GM19328 (cell line): ENCODE data around the gene ATAD3C.

Source experiments
- ATAC-seq: cut with Tn5 transposase; IDR thresholded peaks from one replicate; pipeline ENCODE4 v1.9.1; 2021; ENCODE audit warnings: mild to moderate bottlenecking, moderate library complexity; ENCODE audit not compliant: unreplicated experiment

ATAD3C gene

DNA sequence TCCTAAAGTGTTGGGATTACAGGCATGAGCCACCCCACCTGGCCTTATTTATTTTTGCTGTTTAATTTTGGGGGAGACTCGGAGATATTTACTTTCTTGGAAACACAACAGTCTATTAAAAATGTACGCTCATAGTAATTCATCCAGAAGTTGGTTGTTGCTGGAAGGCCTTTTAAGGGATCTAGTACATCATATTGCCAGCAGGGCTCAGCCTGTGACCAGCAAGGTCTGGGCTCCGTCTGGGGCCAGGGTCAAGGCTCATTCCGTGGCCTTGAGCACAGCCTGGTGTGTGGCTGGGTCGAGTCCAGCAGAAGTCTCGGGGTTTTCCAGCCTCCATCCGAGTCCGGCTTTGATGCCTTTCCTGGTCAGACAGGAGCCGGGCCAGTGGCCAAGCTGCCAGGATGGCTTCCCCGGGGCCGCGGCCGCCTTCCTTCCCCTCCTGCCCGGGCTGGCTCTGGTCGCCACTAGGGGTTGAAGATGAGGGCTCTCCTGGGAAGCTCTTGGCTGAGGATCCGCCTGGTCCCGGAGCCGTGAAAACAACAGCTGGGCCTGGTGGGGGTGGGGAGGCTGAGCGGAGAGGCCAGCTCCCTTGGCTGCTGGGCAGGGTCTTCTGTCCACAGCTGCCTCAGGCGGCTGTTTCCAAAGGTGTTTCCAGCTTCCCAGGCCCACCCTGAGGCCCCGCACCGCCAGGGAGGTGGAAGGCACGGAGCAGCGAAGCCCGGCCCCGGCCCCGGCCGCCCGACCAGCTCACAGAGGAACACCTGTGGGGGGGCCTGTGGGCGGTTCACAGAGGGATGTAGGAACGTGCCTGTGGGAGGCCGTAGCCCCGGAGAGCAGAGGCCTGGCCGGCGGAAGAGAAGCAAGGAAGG is 19.1 kb upstream of the ATAD3C start:
- no peak for ATAC-seq

DNA sequence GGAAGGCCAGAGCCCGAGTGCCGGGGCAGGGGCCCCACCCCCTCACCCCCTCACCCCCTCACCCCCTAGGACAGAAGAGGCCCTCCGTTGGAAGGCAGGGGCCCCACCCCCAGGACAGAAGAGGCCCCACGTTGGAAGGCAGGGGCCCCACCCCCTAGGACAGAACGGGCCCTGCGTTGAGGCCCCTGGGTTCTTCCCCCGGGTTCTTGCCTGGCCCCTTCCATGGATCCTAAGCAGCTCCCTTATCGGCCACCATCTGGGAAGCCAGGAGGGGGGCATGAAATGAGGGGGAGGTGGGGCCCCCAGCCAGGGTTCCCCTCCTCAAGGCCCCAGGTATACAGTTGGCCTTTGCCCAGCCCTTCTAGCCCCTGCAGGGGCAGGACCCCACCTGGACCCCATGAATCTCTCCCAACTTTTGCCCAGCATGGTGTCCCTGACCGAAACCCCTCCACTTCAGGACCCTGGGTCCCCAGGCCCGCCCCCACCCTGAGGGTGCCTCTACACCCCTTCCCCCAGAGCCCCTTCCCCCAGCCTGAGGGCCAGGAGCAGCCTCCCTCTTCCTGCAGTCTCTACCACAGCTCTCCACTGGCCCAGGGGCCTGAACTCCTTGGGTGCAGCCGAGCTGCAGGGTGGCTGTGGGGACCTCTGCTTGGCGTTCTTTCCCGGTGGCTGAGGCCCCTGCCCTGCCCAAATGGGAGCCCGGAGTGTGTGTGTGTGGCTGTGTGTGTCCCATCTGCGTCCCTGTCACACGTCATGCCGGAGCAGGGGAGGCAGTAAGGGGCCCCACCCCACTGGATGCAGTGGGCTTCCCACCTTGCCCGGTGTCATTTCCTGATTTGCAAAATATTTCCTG is 18.3 kb upstream of the ATAD3C start:
- no peak for ATAC-seq

DNA sequence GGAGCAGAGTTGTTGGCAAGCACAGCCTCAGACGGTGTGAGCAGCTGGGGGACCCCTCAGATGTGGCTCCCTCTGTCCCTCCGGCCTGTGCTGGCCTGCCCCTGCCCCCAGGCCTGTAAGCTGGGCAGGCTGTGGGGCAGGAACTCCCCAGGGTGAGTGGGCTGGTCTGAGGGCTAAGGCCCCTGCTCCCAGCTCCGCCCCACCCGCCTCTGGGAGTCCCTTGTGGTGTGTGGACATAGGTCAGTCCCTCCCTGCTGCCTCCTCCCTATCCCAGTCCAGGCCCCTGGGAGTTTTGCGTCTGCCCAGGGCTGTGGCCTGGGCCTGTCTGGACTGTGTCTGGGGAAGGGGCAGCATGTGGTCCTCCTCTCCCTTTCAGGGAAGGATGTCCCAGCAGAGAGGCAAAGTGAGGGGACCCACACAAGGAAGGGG is 17.6 kb upstream of the ATAD3C start:
- no peak for ATAC-seq

DNA sequence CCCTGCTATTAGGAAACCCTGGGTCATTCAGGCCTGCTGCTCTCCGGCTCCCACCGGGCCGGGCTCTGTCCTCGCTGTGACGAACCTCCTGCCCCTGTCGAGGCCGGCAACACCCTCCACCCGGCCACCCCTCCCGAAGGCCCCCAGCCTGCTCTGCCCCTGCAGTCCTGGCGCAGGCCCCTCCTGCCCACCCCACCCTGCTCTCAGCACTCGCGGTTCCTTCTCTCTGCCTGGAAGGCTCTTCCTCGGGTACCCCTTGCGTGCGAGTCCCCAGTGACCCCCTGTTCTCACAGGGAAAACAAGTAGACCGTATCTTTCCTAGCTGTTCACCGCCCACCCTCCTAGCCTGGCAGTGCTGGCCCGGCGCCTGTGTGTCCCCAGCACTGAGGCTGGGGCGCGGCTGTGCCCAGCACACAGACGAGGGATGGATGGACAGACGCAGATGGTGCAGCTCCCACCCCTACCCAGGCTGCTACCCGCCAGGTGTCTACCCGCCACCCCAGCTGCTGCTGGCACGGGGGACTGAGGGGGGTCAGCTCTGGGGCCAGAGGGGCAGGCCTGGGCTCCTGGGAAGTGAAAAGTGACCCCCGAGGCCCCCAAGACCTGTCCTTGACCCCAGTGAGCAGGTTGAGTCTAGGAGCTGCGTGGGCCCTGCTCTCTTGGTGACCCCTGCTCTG is 17.1 kb upstream of the ATAD3C start:
- no peak for ATAC-seq

DNA sequence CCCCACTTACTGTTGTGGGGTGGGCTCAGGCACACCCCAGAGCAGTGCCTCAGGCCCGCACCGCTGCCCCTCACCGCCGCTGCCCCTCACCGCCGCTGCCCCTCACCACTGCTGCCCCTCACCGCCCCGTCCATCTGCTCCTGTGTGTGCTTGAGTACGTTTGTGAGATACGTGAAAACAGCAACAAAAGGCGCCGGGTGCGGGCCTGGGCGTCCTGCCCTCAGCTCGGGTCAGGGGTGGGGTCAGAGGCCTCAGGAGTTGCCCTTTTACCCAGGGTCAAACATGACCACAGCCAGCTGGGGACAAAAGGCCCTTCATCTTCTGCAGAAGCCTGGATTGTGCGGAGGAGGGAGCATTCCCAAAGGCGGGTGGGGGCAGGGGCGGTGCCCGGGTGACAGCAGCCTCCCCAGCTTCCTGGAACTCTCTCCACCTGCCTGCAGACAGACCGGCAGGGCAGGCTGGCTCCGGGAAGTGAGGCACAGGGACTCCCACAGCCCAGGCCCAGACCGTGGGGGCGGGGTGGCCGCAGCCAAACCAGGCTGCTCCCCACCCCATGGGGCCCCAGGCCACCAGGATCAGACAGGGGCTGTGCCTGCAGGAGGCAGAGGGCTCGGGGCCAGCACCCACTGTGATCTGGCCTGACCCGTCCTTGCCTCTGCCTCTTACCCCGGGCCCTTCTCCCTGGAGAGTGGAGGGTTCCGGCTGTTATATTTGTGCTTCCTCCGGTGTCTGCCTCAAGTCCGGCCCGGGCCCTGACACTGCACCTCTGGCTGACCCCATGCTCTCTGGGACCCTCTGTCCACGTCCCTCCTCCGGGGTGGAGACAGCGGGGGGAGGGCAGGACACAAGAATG is 16.3 kb upstream of the ATAD3C start:
- ATAC-seq, result no peak

DNA sequence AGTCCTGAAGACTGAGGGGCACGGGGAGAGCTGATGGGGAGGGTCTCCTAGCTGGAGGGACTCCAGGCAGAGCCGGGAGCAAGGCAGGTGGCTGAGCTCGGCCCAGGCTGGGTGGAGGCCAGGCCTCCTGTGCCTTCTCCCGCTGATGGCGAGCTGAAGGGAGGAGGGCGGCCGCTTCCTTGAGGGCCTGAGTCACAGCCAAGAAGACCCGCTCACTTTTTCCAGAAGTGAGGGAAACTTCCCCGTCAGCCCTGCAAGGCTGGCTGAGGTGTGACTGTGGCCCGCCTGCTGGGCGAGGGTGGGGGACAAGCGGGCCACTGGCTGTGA is 15.7 kb upstream of the ATAD3C start:
- ATAC-seq, result no peak

DNA sequence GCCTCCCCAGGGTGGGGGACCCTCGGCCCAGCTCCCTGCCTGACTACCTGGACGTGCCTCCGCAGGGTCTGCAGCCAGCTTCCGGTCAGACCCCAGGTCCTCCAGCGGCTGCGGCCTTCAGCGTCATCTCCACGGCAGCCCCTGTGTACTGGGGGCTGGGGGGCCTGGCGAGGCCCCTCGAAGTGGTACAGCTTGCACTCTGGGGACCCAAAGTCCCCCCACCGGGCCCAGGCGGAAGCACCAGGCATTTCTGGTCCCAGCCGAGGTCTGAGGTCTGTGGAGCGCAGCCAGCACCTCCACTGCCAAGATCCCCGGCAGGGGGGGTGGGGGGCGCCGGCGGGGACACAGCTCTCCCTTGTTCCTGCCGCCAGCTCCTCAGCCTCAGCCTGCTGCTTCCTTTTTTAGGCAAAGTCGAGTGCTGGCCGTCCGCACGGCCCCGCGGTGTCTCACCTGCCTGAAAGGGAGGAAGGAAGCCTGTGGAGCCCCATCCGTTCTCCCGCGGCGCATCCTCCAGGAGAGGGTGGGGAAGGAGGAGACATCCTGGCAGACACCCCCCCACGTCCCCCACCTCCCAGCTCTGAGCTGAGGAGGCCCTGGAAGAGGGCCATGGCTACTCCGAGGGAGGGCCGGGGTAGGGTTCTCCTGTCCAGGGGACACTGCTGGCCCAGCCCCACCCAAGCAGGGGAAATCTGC is 15.2 kb upstream of the ATAD3C start:
- ATAC-seq, result no peak

DNA sequence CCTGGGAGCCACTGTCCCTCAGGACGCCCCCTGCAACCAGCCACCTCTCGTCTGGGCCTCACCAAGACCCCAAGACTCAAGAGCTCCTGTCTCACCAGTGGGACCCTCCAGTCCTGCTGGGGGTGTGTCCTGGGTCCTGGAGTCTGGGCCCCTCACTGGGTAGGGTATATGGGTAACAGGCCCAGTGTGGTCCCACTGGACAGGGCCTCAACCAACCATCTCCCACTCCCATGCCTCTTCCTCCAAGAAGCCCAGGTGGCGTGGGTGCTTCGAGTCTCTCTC is 14.7 kb upstream of the ATAD3C start:
- no peak for ATAC-seq

DNA sequence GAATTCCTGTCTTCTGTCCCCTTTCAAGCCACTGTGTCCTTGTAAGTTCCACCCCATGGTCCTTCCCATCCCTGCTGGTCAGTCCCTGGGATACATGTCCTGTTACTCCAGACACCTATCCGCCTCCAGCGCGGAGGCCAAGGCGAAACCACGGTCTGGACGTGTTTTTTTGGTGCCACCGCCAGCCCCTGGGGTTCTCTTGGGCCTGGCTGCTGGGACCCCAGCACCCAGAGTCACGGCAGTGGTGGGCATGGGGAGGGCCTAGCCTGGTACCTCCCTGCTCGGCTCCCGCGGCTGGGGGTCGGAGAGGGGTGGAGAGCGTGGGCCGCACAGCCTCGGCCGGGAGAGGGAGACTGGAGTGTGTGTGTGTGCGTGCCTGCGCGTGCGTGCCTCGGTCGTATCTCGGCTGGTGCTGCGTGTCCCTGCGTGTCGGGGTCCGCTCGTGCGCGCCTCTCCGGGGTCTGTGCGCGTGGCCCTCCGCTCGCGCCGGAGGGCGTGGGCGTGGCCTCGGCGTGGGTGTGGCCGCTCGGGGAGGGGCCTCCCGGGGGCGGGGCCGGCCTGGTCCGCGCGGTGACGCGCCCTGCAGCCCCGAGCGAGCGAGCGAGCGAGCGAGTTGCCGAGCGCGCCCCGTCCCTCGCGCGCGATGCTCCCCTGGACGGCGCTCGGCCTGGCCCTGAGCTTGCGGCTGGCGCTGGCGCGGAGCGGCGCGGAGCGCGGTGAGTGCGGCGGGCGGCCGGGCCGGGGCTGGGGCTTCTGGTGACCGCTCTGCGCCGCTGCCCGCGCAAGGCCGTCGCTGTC is 14.2 kb upstream of the ATAD3C start, which contains the start of gene VWA1:
VWA1 (plus strand) TSS at position 585 of the 798 bp plus-strand sequence; CDS start at position 644, 59 bp downstream.
- no peak for ATAC-seq

DNA sequence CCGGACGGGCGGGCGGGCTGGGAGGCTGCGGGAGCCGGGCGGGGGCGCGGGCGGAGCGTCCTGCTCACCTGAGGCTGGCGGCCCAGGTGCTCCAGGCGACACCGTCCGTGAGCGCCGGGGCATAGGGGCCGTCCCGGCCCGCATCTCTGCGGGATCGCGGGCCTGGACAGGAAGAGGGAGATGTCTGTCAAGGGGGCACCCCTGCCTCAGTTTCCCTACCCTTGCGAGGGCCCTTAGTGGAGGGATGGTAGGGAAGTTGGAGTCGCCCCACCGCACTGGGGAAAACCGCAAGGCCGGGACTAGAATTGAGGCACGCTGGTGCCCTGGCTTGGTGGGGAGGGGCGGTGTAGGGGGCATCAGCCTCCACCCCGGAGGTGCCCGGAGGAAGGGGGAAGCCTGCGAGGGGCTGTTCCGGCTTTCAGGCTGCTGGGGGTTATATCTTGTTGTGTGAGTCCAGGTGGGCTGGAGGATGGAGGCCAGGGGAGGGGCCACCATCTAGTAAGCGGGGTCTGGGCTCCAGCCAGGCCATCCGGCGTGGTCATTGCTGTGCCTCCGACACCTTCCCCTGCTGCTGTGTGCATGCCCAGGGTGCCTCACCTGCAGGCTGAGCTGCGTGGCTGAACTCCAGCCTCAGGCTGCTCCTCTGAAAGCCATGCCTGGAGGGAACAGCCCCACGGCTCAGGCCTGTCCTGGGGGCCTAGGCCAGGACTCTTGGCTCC is 13.4 kb upstream of the ATAD3C start:
- ATAC-seq, result no peak

DNA sequence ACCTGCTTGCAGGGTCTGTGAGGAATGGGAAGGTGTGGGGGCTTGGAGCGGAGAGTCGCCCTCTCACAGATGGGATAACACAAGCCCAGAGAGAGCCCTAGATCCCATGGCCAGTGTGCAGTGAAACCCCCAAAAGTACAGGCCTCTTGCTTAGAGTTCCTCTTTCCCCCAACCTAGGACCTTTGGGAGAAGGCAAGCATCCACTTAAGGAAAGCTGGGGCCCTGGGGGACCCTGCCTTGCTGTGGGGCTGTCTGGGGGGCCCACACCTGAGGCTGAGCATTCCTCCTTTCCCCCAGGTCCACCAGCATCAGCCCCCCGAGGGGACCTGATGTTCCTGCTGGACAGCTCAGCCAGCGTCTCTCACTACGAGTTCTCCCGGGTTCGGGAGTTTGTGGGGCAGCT is 12.9 kb upstream of the ATAD3C start:
- no peak for ATAC-seq

DNA sequence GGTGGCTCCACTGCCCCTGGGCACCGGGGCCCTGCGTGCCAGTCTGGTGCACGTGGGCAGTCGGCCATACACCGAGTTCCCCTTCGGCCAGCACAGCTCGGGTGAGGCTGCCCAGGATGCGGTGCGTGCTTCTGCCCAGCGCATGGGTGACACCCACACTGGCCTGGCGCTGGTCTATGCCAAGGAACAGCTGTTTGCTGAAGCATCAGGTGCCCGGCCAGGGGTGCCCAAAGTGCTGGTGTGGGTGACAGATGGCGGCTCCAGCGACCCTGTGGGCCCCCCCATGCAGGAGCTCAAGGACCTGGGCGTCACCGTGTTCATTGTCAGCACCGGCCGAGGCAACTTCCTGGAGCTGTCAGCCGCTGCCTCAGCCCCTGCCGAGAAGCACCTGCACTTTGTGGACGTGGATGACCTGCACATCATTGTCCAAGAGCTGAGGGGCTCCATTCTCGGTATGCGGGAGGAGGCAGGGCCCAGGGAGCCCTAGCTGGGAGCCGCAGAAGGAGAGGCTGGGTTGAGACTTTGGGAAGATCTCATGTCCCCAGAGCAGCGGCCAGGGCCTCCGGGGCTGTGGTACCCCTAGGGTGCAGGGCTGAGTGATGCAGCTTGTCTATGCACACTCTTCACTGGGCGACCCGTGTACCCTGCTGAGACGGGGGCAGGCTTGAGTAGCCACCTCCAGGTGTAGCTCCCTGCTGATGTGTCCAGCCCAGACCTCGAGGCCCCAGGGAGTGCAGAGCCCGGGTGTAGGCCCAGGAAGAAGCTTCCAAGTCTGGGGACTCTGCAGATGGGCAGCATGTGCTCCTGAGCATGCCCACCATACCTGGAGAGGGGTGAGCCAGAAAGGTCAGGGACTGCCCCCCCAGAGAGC is 12.2 kb upstream of the ATAD3C start:
- no peak for ATAC-seq

DNA sequence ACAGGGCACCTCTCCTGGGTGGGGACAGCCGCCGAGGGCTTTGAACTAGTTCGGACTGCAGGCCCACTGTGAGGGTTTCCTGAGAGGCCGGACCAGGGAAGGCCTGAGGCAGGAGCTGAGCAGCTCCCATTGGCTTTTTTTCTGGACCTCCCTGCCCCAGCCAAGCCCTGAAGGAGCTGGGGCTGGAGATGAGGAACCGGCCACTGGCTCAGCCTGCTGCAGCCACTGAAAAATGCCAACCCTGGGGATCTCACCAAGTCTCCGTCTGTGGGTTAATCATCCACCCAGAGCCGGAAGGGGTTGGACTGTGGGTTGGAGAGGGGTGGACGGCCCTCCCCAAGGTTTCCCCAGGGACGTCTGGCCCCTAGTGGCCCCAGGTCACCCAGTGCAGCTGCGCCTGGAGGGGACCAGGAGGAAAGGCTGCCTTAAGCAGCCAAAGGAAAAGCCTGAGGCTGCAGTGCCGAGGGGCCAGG is 11.5 kb upstream of the ATAD3C start:
- ATAC-seq, result no peak

DNA sequence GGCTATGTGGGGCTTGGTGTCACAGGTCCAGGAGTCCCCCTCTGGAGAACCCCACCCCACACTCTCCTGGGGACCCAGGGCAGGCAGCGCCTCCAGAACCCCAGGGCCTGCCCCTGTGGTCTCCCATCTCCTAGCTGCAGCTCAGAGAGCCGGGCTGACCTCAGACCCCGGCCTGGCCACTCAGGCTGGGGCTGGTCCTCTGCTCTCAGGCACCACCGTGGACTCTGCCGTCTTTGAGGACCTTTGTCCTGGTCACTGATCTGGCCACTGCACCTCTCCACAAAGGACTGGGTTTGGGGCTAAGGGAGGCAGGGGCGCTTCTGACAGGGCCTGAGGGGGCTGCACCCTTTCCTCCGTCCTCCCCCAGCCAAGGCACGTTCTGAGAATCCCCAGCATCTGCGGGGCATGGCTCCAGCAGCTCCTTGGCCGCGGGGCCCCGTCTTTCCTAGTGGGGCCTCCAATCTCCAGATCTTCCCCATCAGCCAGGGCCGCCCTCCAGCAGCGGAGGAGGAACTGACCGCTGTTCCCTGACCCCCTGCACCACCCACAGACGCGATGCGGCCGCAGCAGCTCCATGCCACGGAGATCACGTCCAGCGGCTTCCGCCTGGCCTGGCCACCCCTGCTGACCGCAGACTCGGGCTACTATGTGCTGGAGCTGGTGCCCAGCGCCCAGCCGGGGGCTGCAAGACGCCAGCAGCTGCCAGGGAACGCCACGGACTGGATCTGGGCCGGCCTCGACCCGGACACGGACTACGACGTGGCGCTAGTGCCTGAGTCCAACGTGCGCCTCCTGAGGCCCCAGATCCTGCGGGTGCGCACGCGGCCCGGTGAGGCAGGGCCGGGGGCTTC is 10.7 kb upstream of the ATAD3C start:
- no peak for ATAC-seq

DNA sequence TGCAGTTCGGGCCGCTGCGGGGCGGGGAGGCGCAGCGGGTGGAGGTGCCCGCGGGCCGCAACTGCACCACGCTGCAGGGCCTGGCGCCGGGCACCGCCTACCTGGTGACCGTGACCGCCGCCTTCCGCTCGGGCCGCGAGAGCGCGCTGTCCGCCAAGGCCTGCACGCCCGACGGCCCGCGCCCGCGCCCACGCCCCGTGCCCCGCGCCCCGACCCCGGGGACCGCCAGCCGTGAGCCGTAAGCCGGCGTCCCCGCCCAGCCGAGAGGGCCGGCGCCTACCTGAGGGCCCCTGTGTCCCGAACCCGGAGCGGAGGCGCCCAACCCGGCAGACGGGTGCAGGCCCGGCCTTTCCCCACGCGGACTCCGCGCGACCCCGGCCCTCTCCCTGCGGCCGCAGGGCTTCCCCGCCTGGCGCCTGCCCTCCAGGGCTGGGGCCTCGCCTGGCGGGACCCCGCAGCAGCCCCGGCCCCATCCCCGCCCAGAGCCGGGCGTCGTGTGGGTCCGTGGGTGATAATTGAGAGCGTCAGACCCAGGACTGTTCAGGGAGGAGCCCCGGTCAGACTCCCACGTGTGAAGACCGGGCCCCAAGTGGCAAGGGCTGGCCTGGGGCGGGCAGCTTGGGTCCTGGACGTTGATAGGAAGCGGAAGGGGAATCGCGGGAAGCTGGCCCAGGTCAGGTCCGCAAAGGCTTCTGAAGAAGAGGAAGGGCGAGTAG is 9.8 kb upstream of the ATAD3C start:
- no peak for ATAC-seq
